GM18499 (cell line): Measurements from ENCODE around the gene EEF2K.
A peak's percentile ranks its signal among the peaks of the same experiment; 100 is the strongest.
"Not testable (repeated sequence)": the region's sequence is repeated elsewhere in the genome, so short reads cannot be mapped to it uniquely, and the experiment has no call there.

Source experiments
- ATAC-seq: cut with Tn5 transposase; IDR thresholded peaks from one replicate; pipeline ENCODE4 v1.9.1; 2021; ENCODE audit warnings: moderate number of reproducible peaks; ENCODE audit not compliant: insufficient read depth, unreplicated experiment

Gene EEF2K

GRCh38 chr16:22206013-22206841 lies at the start of gene EEF2K:
EEF2K (plus strand) TSS chr16:22206278; CDS start chr16:22225730, 19,452 bp downstream.
- ATAC-seq, result peak; percentile 62

DNA sequence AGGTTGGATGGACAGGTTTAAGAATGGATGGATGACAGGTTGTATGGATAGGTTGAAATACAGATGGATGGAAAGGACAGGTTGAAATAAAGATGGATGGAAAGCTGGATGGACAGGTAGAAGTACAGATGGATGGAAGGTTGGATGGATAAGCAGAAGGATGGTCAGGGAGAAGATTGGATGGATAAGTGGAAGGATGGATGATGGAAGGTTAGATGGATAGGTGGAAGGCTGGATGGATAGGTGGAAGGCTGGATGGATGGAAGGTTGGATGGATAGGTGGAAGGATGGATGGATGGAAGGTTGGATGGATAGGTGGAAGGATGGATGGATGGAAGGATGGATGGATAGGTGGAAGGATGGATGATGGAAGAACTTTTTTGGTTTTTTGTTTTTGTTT lies 44.7 kb upstream of the EEF2K start:
- ATAC-seq, result no peak

- no peak for ATAC-seq
These were observed 44.0 kb upstream of the EEF2K start, which contains the start of gene SDR42E2 for GRCh38 chr16:22161999-22162655. SDR42E2 (plus strand) TSS chr16:22162506; CDS start chr16:22165583, 3,077 bp downstream.

- no peak for ATAC-seq
These were observed 43.4 kb upstream of the EEF2K start for GRCh38 chr16:22162656-22163009.

- no peak for ATAC-seq
These were observed 42.3 kb upstream of the EEF2K start for GRCh38 chr16:22163806-22164205.

DNA sequence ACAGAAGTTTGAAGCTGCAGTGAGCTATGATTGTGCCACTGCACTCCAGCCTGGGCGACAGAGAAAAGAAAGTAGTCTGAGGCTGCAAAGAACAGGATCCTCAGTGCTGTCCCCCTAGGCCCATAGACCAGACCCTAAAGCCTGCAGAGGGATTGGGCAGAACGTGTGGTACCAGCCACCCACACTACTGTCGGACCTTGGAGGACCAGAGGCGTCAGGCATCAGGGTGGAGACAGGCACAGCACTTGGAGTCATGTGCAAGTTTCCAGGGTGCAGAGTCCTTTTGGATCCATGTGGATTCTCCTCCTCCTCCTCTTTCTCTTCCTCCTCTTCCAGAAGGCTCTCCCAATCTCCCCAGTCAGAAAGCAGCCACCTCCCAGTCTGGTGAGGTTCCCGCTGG lies 41.6 kb upstream of the EEF2K start:
- no peak for ATAC-seq

- ATAC-seq, result no peak
These were observed 40.4 kb upstream of the EEF2K start for GRCh38 chr16:22165508-22166285.

- no peak for ATAC-seq
These were observed 34.1 kb upstream of the EEF2K start for GRCh38 chr16:22171953-22172352.

GRCh38 chr16:22172642-22173041 lies 33.4 kb upstream of the EEF2K start:
- not testable (repeated sequence) for ATAC-seq

DNA sequence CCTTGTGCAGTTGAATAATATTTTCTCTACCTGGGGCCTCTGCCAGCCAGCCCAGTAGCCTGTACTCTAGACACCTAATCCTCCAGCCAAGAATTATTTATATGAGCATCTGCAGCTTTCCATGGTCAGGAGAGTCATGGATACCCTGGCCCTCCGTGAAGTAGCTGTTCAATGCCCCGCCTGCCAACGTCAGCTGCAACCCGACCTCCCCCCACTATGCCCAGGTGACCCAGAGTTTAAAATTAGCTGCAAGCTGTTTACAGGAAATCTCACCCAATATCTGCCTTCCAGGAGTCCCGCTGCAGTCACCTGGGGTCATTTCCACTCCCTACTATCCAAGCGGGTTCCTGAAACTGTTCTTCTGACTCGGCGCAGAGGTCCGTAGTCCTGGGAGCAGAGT lies 31.4 kb upstream of the EEF2K start:
- ATAC-seq, result no peak

DNA sequence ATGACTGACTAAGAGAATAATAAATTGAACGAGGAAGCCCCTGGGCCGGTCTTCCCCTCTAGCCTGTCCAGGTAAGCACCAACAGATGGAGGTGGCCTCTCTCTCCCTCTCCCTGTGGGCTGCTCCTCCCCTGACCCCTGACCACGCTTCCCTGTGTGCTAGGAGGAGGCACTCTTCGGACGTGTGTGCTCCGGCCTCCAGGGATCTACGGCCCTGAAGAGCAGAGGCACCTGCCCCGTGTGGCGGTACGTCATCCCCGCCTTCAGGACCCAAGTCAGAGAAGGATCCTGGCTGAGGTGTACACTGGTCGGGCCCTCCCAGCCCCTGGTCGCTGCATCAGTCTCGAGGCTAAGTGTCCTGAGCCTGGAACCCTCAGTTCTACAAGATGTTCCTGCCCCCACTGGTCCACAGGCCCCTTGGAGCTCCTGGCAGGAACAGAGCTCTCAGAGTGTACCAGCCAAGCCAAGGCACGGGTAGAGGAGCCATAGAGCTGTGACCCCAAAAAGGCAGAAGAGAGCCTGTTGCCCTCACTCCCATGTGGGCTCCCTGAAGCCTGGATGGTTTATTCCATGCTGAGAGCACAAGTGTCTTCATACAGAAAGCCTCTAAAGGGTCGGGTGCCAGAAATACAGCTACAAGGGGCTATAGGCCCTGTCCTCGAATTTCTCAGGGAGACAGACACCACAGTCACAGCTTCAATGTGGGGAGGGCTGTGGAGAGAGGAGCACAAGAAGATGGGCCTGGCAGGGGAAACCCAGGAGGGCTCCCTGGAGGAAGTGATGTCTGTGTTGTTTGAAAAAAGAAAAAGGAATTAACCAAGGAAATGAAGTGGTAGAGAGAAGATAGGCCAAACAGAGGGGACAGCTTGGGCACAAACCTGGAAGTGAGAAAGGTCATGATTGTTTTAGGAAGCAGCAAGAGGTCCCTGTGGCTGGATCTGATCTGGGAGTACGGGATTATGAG lies 27.8 kb upstream of the EEF2K start:
- ATAC-seq, result no peak

- no peak for ATAC-seq
These were observed 24.7 kb upstream of the EEF2K start for GRCh38 chr16:22181426-22181825.

DNA sequence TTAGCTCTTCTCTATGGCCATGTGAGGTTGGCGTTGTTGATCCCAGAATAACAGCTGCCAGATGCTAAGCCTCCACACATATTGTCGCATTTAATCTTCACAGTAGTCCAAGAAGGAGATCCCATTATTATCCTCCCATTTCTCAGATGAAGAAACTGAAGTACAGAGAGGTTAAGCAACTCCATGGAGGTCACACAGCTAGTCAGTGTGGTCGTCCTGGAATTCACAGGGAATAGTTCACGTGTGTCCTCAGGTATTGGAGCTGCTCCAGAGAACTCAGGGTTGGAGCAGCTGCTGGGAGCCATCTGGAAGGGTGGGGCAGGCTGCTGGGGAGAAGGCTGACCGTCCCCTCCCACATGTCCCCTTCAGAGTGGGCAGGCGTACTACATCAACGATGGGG lies 24.2 kb upstream of the EEF2K start:
- ATAC-seq, result no peak

GRCh38 chr16:22183335-22183734 lies 22.7 kb upstream of the EEF2K start:
- ATAC-seq, result no peak

- no peak for ATAC-seq
These were observed 22.0 kb upstream of the EEF2K start for GRCh38 chr16:22183901-22184614.

DNA sequence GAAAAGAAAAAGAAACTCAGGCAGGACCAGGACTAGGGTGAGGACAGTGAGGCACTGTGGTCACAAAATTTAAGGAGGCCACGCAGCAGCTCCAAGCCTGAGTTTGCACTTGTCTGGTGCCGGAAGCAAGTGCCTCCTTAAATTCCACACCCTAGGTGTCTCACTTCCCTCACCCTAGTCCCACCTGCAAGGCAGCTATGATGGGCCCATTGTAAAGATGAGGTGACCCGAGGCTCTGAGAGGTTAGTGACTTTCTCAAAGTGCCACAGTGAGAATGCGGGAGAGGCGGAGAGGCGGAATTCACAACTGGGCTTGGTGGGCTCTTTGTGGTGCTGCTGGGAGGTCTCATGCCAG lies 21.5 kb upstream of the EEF2K start:
- no peak for ATAC-seq

GRCh38 chr16:22186517-22186916 lies 19.6 kb upstream of the EEF2K start:
- ATAC-seq, result no peak

GRCh38 chr16:22188267-22188594 lies 17.8 kb upstream of the EEF2K start:
- ATAC-seq, result no peak

DNA sequence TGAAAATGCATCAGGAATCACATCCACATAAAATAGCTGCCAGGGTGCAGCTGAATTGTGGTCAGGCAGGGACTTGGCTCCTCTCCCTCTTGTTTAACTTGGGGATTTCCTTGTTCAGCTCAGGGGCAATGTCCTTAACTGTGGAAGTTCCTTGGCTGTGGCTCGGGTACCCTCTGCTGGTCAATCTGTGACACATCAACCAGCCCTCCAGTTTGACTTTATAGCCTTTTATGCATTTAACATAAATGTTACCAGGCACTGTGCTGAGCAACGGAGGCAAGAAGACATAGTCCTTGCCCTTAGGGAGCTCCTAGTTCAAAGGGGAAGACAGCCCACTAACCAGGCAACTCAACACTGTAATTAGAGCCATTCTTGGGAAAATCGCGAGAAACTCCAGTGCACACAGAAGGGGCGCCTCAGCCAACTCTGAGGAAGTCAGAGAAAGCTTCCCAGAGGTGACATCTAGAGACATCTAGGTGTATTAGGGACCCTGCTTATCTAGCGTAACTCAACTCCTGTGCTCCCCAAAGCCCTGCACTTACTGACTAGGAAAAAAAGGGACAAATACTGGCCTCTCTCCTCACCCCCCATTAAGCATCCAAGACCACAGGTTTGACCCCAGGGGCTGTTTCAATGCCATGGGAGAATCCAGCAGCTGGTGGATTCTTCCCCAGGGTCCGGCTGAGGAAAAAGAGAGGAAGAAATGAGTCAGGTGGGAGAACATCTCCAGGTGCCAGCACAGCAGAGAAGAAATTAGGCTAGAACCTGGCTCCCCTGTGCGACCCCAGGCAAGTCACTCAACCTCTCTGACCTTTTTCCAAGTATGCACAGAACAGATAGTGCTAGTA lies 17.3 kb upstream of the EEF2K start:
- no peak for ATAC-seq
